Colonic mucosa (tissue), 4 donors: ENCODE measurements around the gene CD22. TPM values are rescaled to one million over a fixed set of nuclear protein-coding genes. Genes with fewer than 3 reads are reported as not detected.
"Not testable (repeated sequence)": the region's sequence is repeated elsewhere in the genome, so short reads cannot be mapped to it uniquely, and the experiment has no call there.

Experiments
- DNase-seq: peaks from one replicate; pipeline ENCODE4 v3.0.0-alpha.2; 2020
- H3K27ac ChIP-seq: fragments of 200-600 bp; one replicate; pipeline ENCODE4 v1.8.0; 2021
- H3K27me3 ChIP-seq: fragments of 200-600 bp; one replicate; pipeline ENCODE4 v1.8.0; 2021
- H3K36me3 ChIP-seq: fragments of 200-600 bp; one replicate; pipeline ENCODE4 v1.8.0; 2021
- H3K4me1 ChIP-seq: fragments of 200-600 bp; one replicate; pipeline ENCODE4 v1.8.0; 2021; ENCODE audit warnings: mild to moderate bottlenecking
- H3K4me3 ChIP-seq: fragments of 200-600 bp; one replicate; pipeline ENCODE4 v1.8.0; 2021
- H3K9ac ChIP-seq, 2 donors: one replicate each; pipeline ENCODE4 v1.7.0; 2013; ENCODE audit warnings: control low read depth in 2 of 2, low read depth in 2 of 2, low read length in 2 of 2
- H3K9me3 ChIP-seq: fragments of 200-600 bp; one replicate; pipeline ENCODE4 v1.8.0; 2021
- intact Hi-C: fragments of 100-400 bp; cut with DNase I; formaldehyde crosslinking; loops from one replicate; pipeline ENCODE4 v1.14.1; 2022
- total RNA-seq, 2 donors: library from RNA; stranded (reverse); fragmentation: NEBNext Ultra II Directional in 1 of 2; extraction: Animal tissue kit (Norgen Biotek cat#: 25700) in 1 of 2; gene quantifications; one replicate each; pipeline ENCODE4 v1.2.1, GENCODE V29; 2021
- TF ChIP-seq, protein P1 (sequence below): fragments of 200-600 bp; IDR thresholded peaks from one replicate; pipeline ENCODE4 v1.8.0; 2022; ENCODE audit warnings: antibody characterized with exemption, mild to moderate bottlenecking
- donor health status: healthy.
- donor health status: DM: no; HTN: no; CAD: no.
- donor health status: DM: no; HTN: no; CAD: no.

The CD22 gene
- total RNA-seq, 2 donors from 2014 or later: 1.6 to 3.0 TPM

GRCh38 chr19:35285095-35285449 is 43.9 kb upstream of the CD22 start:
- no peaks in the 10 kb centered on the region for H3K27me3 ChIP-seq
- no peaks in the 10 kb centered on the region for H3K4me1 ChIP-seq
- no peaks in the 10 kb centered on the region for H3K9me3 ChIP-seq
- TF ChIP-seq, protein P1, sequence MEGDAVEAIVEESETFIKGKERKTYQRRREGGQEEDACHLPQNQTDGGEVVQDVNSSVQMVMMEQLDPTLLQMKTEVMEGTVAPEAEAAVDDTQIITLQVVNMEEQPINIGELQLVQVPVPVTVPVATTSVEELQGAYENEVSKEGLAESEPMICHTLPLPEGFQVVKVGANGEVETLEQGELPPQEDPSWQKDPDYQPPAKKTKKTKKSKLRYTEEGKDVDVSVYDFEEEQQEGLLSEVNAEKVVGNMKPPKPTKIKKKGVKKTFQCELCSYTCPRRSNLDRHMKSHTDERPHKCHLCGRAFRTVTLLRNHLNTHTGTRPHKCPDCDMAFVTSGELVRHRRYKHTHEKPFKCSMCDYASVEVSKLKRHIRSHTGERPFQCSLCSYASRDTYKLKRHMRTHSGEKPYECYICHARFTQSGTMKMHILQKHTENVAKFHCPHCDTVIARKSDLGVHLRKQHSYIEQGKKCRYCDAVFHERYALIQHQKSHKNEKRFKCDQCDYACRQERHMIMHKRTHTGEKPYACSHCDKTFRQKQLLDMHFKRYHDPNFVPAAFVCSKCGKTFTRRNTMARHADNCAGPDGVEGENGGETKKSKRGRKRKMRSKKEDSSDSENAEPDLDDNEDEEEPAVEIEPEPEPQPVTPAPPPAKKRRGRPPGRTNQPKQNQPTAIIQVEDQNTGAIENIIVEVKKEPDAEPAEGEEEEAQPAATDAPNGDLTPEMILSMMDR: no peak
- H3K36me3 ChIP-seq: no peaks in the 10 kb centered on the region
- intact Hi-C loops: no loop called here
- no peak overlapping the region for H3K27ac ChIP-seq
- no peak overlapping the region for H3K9ac ChIP-seq
- no peak overlapping the region for H3K4me3 ChIP-seq
- DNase-seq: no peak

DNA sequence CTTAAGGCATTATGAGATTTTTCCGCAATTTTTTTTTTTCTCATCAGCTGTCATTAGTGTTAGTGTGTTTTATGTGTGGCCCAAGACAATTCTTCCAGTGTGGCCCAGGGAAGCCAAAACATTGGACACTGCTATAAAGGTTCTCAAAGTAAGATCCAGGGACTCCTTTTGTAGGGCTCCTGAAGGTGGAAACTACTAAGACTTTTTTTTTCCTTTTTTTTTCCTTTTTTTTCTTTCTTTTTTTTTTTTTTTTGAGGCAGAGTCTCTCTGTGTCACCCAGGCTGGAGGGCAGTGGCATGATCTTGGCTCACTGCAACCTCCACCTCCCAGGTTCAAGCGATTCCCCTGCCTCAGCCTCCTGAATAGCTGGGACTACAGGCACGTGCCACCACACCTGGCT is 43.5 kb upstream of the CD22 start:
- intact Hi-C loops, H3K36me3 ChIP-seq, H3K27ac ChIP-seq, H3K9ac ChIP-seq, H3K4me3 ChIP-seq, DNase-seq, H3K4me1 ChIP-seq, H3K27me3 ChIP-seq, H3K9me3 ChIP-seq: not testable (repeated sequence)

DNA sequence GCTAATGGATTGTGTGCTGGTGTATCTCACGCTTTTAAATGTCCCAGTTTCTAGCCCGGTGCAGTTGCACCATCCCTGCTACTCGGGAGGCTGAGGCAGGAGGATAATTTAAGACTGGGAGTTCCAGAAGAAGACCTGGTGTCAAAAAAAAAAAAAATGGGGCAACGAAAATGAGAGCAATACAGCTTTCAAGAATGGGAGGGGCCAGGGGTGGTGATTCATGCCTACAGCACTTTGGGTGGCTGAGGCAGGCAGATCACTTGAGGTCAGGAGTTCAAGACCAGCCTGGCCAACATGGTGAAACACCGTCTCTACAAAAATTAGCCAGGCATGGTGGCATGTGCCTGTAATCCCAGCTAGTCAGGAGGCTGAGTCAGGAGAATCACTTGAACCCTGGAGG is 42.9 kb upstream of the CD22 start:
- H3K27ac ChIP-seq, DNase-seq, H3K36me3 ChIP-seq, H3K9ac ChIP-seq, H3K9me3 ChIP-seq, intact Hi-C loops, H3K4me3 ChIP-seq, H3K27me3 ChIP-seq, H3K4me1 ChIP-seq: not testable (repeated sequence)

DNA sequence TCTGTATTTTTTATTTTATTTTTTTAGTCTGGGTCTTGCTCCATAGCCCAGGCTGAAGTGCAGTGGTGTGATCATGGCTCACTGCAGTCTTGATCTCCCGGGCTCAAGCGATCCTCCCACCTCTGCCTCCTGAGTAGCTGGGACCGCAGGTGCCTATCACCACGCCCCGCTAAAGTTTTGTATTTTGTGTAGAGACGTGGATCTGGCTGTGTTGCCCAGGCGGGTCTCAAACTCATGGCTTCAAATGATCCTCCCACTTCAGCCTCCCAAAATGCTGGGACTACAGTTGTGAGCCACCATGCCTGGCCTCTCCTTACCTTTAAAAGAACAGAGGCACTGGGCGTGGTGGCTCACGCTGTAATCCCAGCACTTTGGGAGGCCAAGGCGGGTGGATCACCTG is 41.3 kb upstream of the CD22 start:
- intact Hi-C loops: no loop called here
- H3K9me3 ChIP-seq: no peaks in the 10 kb centered on the region

DNA sequence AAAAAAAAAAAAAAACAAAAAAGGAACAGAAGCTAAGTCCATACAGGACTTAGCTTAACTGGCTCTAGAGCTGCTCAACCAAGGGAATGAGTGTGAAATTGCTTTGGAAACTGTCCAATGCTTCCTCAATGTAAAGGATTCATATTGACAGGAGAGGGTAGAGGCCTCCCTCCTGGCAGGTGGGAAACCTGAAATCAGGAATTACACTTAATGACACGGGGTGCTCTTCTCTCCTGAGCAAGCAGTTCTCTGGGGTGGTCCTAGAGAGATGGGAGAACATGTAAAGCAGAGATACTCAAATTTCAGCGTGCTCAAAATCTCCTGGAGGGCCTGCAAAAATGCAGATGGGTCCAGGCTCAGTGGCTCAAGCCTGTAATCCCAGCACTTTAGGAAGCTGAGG is 40.7 kb upstream of the CD22 start:
- Histone ChIP-seq H3K4me1 (no peaks in the 10 kb centered on the region), H3K27ac (no peak overlapping the region), H3K9ac (no peak overlapping the region), H3K4me3 (no peak overlapping the region), H3K36me3 (no peaks in the 10 kb centered on the region), H3K27me3 (no peaks in the 10 kb centered on the region), H3K9me3 (no peaks in the 10 kb centered on the region)
- TF ChIP-seq, protein P1: no peak
- intact Hi-C loops: no loop called here
- DNase-seq: no peak

More for the DNA sequence above, 41.3 kb upstream of the CD22 start:
- DNase-seq: no peak
- Histone ChIP-seq H3K9ac (no peak overlapping the region), H3K36me3 (no peaks in the 10 kb centered on the region), H3K27ac (no peak overlapping the region), H3K4me3 (no peak overlapping the region), H3K27me3 (no peaks in the 10 kb centered on the region), H3K4me1 (no peaks in the 10 kb centered on the region)
- TF ChIP-seq, protein P1: no peak

GRCh38 chr19:35288906-35289305 is 40.1 kb upstream of the CD22 start:
- intact Hi-C loops: no loop called here
- H3K9me3 ChIP-seq: no peaks in the 10 kb centered on the region
- no peak overlapping the region for H3K9ac ChIP-seq
- H3K4me1 ChIP-seq: no peaks in the 10 kb centered on the region
- H3K27me3 ChIP-seq: no peaks in the 10 kb centered on the region
- no peaks in the 10 kb centered on the region for H3K36me3 ChIP-seq
- H3K4me3 ChIP-seq: no peak overlapping the region
- H3K27ac ChIP-seq: no peak overlapping the region
- DNase-seq: no peak
- TF ChIP-seq, protein P1: no peak
